Natural killer cell (primary cell): ENCODE results near the gene DVL2. TPM values are rescaled to one million over a fixed set of nuclear protein-coding genes. Genes with fewer than 3 reads are reported as not detected.

Source experiments
- ATAC-seq, 3 donors: fragments of 150-1000 bp in 2 of 3; fragments of 200-7000 bp in 1 of 3; cut with Tn5 transposase; 1 replicate in 1 of 3; 2 replicates in 2 of 3; pipeline ENCODE4 v1.10.0; 2021; ENCODE audit warnings: mild to moderate bottlenecking in 2 of 3, moderate library complexity in 2 of 3
- DNase-seq, 2 donors: peaks; one replicate each; pipeline versions ENCODE4 v3.0.0 to v3.0.0-alpha.2; 2013 to 2021; ENCODE audit warnings: mixed read lengths in 1 of 2
- H3K27ac ChIP-seq: one replicate; pipeline ENCODE4 v1.5.1; 2013; ENCODE audit warnings: mild to moderate bottlenecking, low read length
- H3K27me3 ChIP-seq: one replicate; pipeline ENCODE4 v1.6.1; 2013; ENCODE audit warnings: low read length; ENCODE audit not compliant: control insufficient read depth, insufficient read depth
- H3K36me3 ChIP-seq: one replicate; pipeline ENCODE4 v1.6.1; 2013; ENCODE audit warnings: low read length; ENCODE audit not compliant: control insufficient read depth, insufficient read depth
- H3K4me1 ChIP-seq: one replicate; pipeline ENCODE4 v1.6.1; 2013; ENCODE audit warnings: low read length; ENCODE audit not compliant: control insufficient read depth, insufficient read depth
- H3K4me3 ChIP-seq: one replicate; pipeline ENCODE4 v1.5.1; 2013; ENCODE audit warnings: low read length
- H3K9me3 ChIP-seq: one replicate; pipeline ENCODE4 v1.6.1; 2013; ENCODE audit warnings: low read length; ENCODE audit not compliant: control insufficient read depth, insufficient read depth
- H3K27ac Mint-ChIP-seq, 2 donors: one replicate each; pipeline ENCODE4 v1.8.0; 2022; ENCODE audit warnings: mild to moderate bottlenecking in 2 of 2, mixed read lengths in 2 of 2, moderate library complexity in 1 of 2
- H3K27me3 Mint-ChIP-seq, 2 donors: one replicate each; pipeline ENCODE4 v1.8.0; 2022; ENCODE audit warnings: low read depth in 2 of 2, mixed read lengths in 2 of 2
- H3K36me3 Mint-ChIP-seq: one replicate; pipeline ENCODE4 v1.8.0; 2022; ENCODE audit warnings: mixed read lengths
- H3K4me1 Mint-ChIP-seq, 2 donors: one replicate each; pipeline ENCODE4 v1.8.0; 2022; ENCODE audit warnings: mixed read lengths in 2 of 2
- H3K4me3 Mint-ChIP-seq: one replicate; pipeline ENCODE4 v1.8.0; 2022; ENCODE audit warnings: mild to moderate bottlenecking, moderate library complexity, mixed read lengths
- H3K9me3 Mint-ChIP-seq, 2 donors: one replicate each; pipeline ENCODE4 v1.8.0; 2022; ENCODE audit warnings: mixed read lengths in 2 of 2
- CTCF ChIP-seq: fragments of 200-600 bp; IDR thresholded peaks from one replicate; pipeline ENCODE4 v1.8.0; 2022; ENCODE audit warnings: antibody characterized with exemption
- WGBS: methylation state at CpG from one replicate; pipeline ENCODE4 v1.1.7; 2013; ENCODE audit warnings: missing lambda C conversion rate; ENCODE audit not compliant: insufficient coverage; 5-methylcytosine and 5-hydroxymethylcytosine counted together
- intact Hi-C: fragments of 100-400 bp; cut with micrococcal nuclease; formaldehyde crosslinking; loops from one replicate; pipeline ENCODE4 v1.14.2; 2022
- total RNA-seq, 4 donors: library from RNA; stranded (reverse); fragments of 120-200 nt in 1 of 4; gene quantifications; one replicate each; pipeline versions ENCODE4 v1.2.3 to v1.2.4, GENCODE V29; 2013 to 2022

Gene DVL2
- total RNA-seq, 3 donors from 2014 or later (not counting 1 experiment from before 2014, with no cell fraction given), result 46.5 to 66.6 (median 61.5) TPM

DNA sequence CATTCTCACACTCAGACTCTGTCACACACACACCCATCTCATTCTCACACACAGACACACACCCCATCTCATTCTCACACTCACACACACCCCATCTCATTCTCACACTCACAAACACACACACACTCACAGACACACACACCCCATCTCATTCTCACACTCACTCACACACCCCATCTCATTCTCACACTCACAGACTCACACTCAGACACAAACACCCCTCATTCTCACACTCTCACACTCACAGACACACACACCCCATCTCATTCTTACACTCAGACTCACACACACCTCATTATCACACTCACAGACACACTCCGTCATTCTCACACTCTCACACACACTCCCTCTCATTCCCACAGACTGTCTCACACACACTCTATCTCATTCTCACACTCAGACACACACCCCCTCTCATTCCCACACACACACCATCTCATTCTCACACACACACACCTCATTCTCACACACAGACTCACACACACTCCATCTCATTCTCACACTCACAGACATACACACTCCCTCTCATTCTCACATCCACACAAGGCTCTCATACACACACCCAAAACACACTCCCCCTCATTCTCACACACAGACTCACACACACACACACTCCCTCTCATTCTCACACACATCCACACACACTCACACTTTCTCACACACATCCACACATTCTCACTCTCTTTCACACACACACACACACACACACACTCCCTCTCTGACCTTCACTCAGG lies 58.0 kb downstream of the DVL2 start:
- Histone ChIP-seq H3K4me1 (peaks cover 25% of the 10 kb centered on the region), H3K36me3 (no peaks in the 10 kb centered on the region), H3K27ac (no peak overlapping the region), H3K27me3 (peaks cover 18% of the 10 kb centered on the region), H3K4me3 (no peak overlapping the region), H3K9me3 (no peaks in the 10 kb centered on the region)
- Mint-ChIP-seq H3K4me1 (peaks cover 0 to 9% of the 10 kb centered on the region in 2 donors), H3K4me3 (no peak overlapping the region), H3K27me3 (peaks cover 0 to 13% of the 10 kb centered on the region in 2 donors), H3K27ac (no peak overlapping the region), H3K36me3 (no peaks in the 10 kb centered on the region), H3K9me3 (no peaks in the 10 kb centered on the region)
- WGBS, result 87% methylated on average over 1 of the region's 1 CpG
- no peak for TF ChIP-seq CTCF
- intact Hi-C loops, result no loop called here
- DNase-seq (no peak), ATAC-seq (no peak)

Other genes starting within 250 kb of the DVL2 start
- gene ALOX12, start 238.5 kb downstream of the DVL2 start, total RNA-seq, result 1 to 10 TPM in 2 of 3 donors, under 1 TPM in 1; 0.77 to 2.4 (median 1.3) TPM
- 100 to 1,000 TPM; 151 to 165 (median 159) TPM for gene RNASEK, start 221.9 kb downstream of the DVL2 start, total RNA-seq
- gene BCL6B, start 211.5 kb downstream of the DVL2 start, total RNA-seq, result under 1 TPM in 2 of 3 donors, not detected in 1; 0.49 to 0.84 TPM
- 1 to 10 TPM; 4.8 to 7.0 (median 6.0) TPM for gene SLC16A13, start 198.5 kb downstream of the DVL2 start, total RNA-seq
- gene SLC16A11, start 190.4 kb downstream of the DVL2 start, total RNA-seq, result 1 to 10 TPM; 1.2 to 2.5 (median 1.6) TPM
- gene CLEC10A, start 154.3 kb downstream of the DVL2 start, total RNA-seq, result 1 to 10 TPM in 2 of 3 donors, under 1 TPM in 1; 0.54 to 2.2 (median 1.8) TPM
- 1 to 10 TPM in 1 of 3 donors, under 1 TPM in 1, not detected in 1; 0.88 to 2.3 TPM for gene ASGR2, start 119.7 kb downstream of the DVL2 start, total RNA-seq
- 1 to 10 TPM in 1 of 3 donors, under 1 TPM in 1, not detected in 1; 0.35 to 1.4 TPM for gene ASGR1, start 55.1 kb downstream of the DVL2 start, total RNA-seq
- 10 to 100 TPM in 1 of 3 donors, 1 to 10 TPM in 2; 6.7 to 11.2 (median 8.6) TPM for gene DLG4, start 14.7 kb downstream of the DVL2 start, total RNA-seq
- 100 to 1,000 TPM; 439 to 637 (median 607) TPM for gene ACADVL, start 14.6 kb downstream of the DVL2 start, total RNA-seq
- gene PHF23, start 4.9 kb upstream of the DVL2 start, total RNA-seq, result 10 to 100 TPM; 19.3 to 32.3 (median 20.8) TPM
- 100 to 1,000 TPM; 256 to 277 (median 276) TPM for gene GABARAP, start 7.9 kb upstream of the DVL2 start, total RNA-seq
- 100 to 1,000 TPM; 127 to 139 (median 131) TPM for gene CTDNEP1, start 17.2 kb upstream of the DVL2 start, total RNA-seq
- gene ELP5, start 17.7 kb upstream of the DVL2 start, total RNA-seq, result 10 to 100 TPM; 30.1 to 38.5 (median 30.3) TPM
- gene CLDN7, start 28.0 kb upstream of the DVL2 start, total RNA-seq, result 1 to 10 TPM in 2 of 3 donors, under 1 TPM in 1; 0.99 to 1.8 (median 1.7) TPM
- gene SLC2A4, start 47.2 kb upstream of the DVL2 start, total RNA-seq, result not detected
- gene YBX2, start 60.1 kb upstream of the DVL2 start, total RNA-seq, result under 1 TPM in 1 of 3 donors, not detected in 2; 0.05 TPM
- 100 to 1,000 TPM; 483 to 608 (median 492) TPM for gene EIF5A, start 73.1 kb upstream of the DVL2 start, total RNA-seq
- 100 to 1,000 TPM; 132 to 146 (median 133) TPM for gene GPS2, start 80.8 kb upstream of the DVL2 start, total RNA-seq
- 10 to 100 TPM; 48.9 to 57.9 (median 51.4) TPM for gene NEURL4, start 94.8 kb upstream of the DVL2 start, total RNA-seq
- 100 to 1,000 TPM; 526 to 590 (median 540) TPM for gene ACAP1, start 102.0 kb upstream of the DVL2 start, total RNA-seq
- gene KCTD11, start 117.6 kb upstream of the DVL2 start, total RNA-seq, result 1 to 10 TPM; 5.6 to 9.7 (median 8.3) TPM
- gene TMEM95, start 120.6 kb upstream of the DVL2 start, total RNA-seq, result not detected
- gene TNK1, start 146.6 kb upstream of the DVL2 start, total RNA-seq, result 1 to 10 TPM in 1 of 3 donors, under 1 TPM in 2; 0.18 to 1.7 (median 0.73) TPM
- 10 to 100 TPM; 38.2 to 57.8 (median 47.0) TPM for gene PLSCR3, start 160.0 kb upstream of the DVL2 start, total RNA-seq
- gene TMEM256, start 169.6 kb upstream of the DVL2 start, total RNA-seq, result 10 to 100 TPM; 31.8 to 35.9 (median 34.2) TPM
- 1 to 10 TPM; 2.8 to 3.4 (median 3.1) TPM for gene NLGN2, start 173.3 kb upstream of the DVL2 start, total RNA-seq
- gene SPEM1, start 185.8 kb upstream of the DVL2 start, total RNA-seq, result not detected
- gene SPEM2, start 191.1 kb upstream of the DVL2 start, total RNA-seq, result not detected
- not detected for gene SPEM3, start 194.3 kb upstream of the DVL2 start, total RNA-seq
- 1 to 10 TPM; 5.1 to 8.6 (median 7.0) TPM for gene TMEM102, start 200.9 kb upstream of the DVL2 start, total RNA-seq
- 1 to 10 TPM; 1.2 to 4.2 (median 1.9) TPM for gene FGF11, start 205.0 kb upstream of the DVL2 start, total RNA-seq
- gene CHRNB1, start 210.5 kb upstream of the DVL2 start, total RNA-seq, result 10 to 100 TPM in 2 of 3 donors, 1 to 10 TPM in 1; 9.8 to 10.4 (median 10.2) TPM
- 10 to 100 TPM; 64.0 to 72.5 (median 68.4) TPM for gene ZBTB4, start 245.1 kb upstream of the DVL2 start, total RNA-seq
- gene SLC35G6, start 246.9 kb upstream of the DVL2 start, total RNA-seq, result not detected
- gene POLR2A, start 249.8 kb upstream of the DVL2 start, total RNA-seq, result 100 to 1,000 TPM; 515 to 879 (median 524) TPM